K562 (cell line): Measurements from ENCODE around the gene OR9I1. TPM values are rescaled to one million over a fixed set of nuclear protein-coding genes. Genes with fewer than 3 reads are reported as not detected.

ENCODE experiments used
- ATAC-seq: fragments of 200-7000 bp; cut with Tn5 transposase; 3 replicates; pipeline ENCODE4 v1.9.1; 2020; ENCODE audit warnings: moderate library complexity
- BruUV-seq: library from RNA; stranded (reverse); fragments of 400-500 nt; replicated peaks from 2 replicates; lab custom pipeline; 2021; lab: Mats Ljungman, UMichigan
- CTCF ChIA-PET: fragments of 300-600 bp; formaldehyde crosslinking; extraction: SDS; loops from one replicate; lab custom pipeline; 2021; ENCODE audit warnings: low intra/inter-chr PET ratio; lab: Yijun Ruan, JAX
- POLR2A ChIA-PET: fragments of 300-600, 350-650 bp; sonication (Branson Sonifier 250); formaldehyde crosslinking; extraction: SDS; loops from one replicate; lab custom pipeline; 2021; ENCODE audit warnings: antibody characterized with exemption, inconsistent platforms; lab: Yijun Ruan, JAX
- DNase-seq, 4 experiments: peaks; one replicate each; pipeline versions ENCODE4 v3.0.0 to v3.0.0-alpha.2; 2011 to 2018; ENCODE audit warnings: low spot score in 3 of 4, mixed read lengths in 3 of 4; ENCODE audit errors: extremely low read depth in 1 of 4
- FAIRE-seq: peaks from 2 replicates; lab custom pipeline; 2011; peaks lifted over from hg19 to GRCh38; lab: Jason Lieb, UNC
- H2AFZ ChIP-seq: 2 replicates; pipeline ENCODE4 v1.6.0; 2011; ENCODE audit warnings: low read depth, low read length, control low read depth, inconsistent platforms
- H3K27ac ChIP-seq: fragments of 200-600 bp; 3 replicates; pipeline ENCODE4 v1.8.0; 2011; ENCODE audit warnings: low read depth, mild to moderate bottlenecking, control low read depth, inconsistent platforms, low read length, moderate library complexity, mixed read lengths; ENCODE audit errors: extremely low read depth
- H3K27me3 ChIP-seq, 2 experiments: fragments of 300-600 bp in 1 of 2; 2 replicates in 1 of 2; 3 replicates in 1 of 2; pipeline versions ENCODE4 v1.6.0 to v1.8.0; 2011; ENCODE audit warnings: inconsistent platforms in 2 of 2, low read length in 2 of 2, mild to moderate bottlenecking in 1 of 2, mixed read lengths in 1 of 2, moderate library complexity in 1 of 2; ENCODE audit not compliant: control insufficient read depth in 2 of 2, insufficient read depth in 2 of 2
- H3K36me3 ChIP-seq: fragments of 300-600 bp; 3 replicates; pipeline ENCODE4 v1.8.0; 2011; ENCODE audit warnings: mild to moderate bottlenecking, low read length, inconsistent platforms; ENCODE audit not compliant: control insufficient read depth, insufficient read depth
- H3K4me1 ChIP-seq, 2 experiments: fragments of 200-600 bp in 1 of 2; replicated peaks in 1 of 2; 2 replicates in 1 of 2; 3 replicates in 1 of 2; pipeline versions ENCODE4 v1.5.1 to v1.8.0; 2011; ENCODE audit warnings: inconsistent platforms in 2 of 2, low read length in 2 of 2, mild to moderate bottlenecking in 1 of 2, mixed read lengths in 1 of 2, moderate library complexity in 1 of 2; ENCODE audit not compliant: control insufficient read depth in 2 of 2, insufficient read depth in 2 of 2
- H3K4me2 ChIP-seq: 2 replicates; pipeline ENCODE4 v1.6.1; 2011; ENCODE audit warnings: low read length, control low read depth, inconsistent platforms, mixed read lengths; ENCODE audit not compliant: insufficient read depth
- H3K4me3 ChIP-seq: fragments of 200-600 bp; sonication (generic), shearing (Covaris generic); 2 replicates; pipeline ENCODE4 v1.5.1; 2016; ENCODE audit warnings: control low read depth, inconsistent platforms
- H3K79me2 ChIP-seq: fragments of 200-600 bp; 3 replicates; pipeline ENCODE4 v1.8.0; 2011; ENCODE audit warnings: low read length, inconsistent platforms; ENCODE audit not compliant: control insufficient read depth, insufficient read depth
- H3K9ac ChIP-seq, 2 experiments: 2 replicates each; pipeline versions ENCODE4 v1.6.0 to v1.6.1; 2011; ENCODE audit warnings: low read depth in 2 of 2, low read length in 2 of 2, control low read depth in 1 of 2, inconsistent platforms in 1 of 2, mild to moderate bottlenecking in 1 of 2, mixed read lengths in 1 of 2; ENCODE audit not compliant: insufficient read depth in 1 of 2
- H3K9me1 ChIP-seq: one replicate; pipeline ENCODE4 v1.6.0; 2011; ENCODE audit warnings: inconsistent platforms, mild to moderate bottlenecking, low read length, moderate library complexity; ENCODE audit not compliant: control insufficient read depth, insufficient read depth
- H3K9me3 ChIP-seq: replicated peaks from 2 replicates; pipeline ENCODE4 v1.5.1; 2011; ENCODE audit warnings: low read depth, low read length, inconsistent platforms; ENCODE audit not compliant: control insufficient read depth, insufficient read depth
- H4K20me1 ChIP-seq: replicated peaks from 2 replicates; pipeline ENCODE4 v1.6.1; 2011; ENCODE audit warnings: low read length, inconsistent platforms, mixed read lengths; ENCODE audit not compliant: control insufficient read depth, insufficient read depth
- ATF2 ChIP-seq: sonication (generic); formaldehyde crosslinking; IDR thresholded peaks from 2 replicates; pipeline ENCODE4 v1.8.1; 2022; ENCODE audit warnings: missing genetic modification reagents
- EWSR1 ChIP-seq: fragments of 450-650 bp; IDR thresholded peaks from 2 replicates; pipeline ENCODE4 v1.6.1; 2018; ENCODE audit warnings: borderline replicate concordance, mild to moderate bottlenecking, low read depth, moderate library complexity; ENCODE audit not compliant: partially characterized antibody
- GATA2 ChIP-seq: sonication (generic); formaldehyde crosslinking; IDR thresholded peaks from 2 replicates; pipeline ENCODE4 v1.4.0; 2020; ENCODE audit warnings: mild to moderate bottlenecking, missing genetic modification reagents
- HEY1 ChIP-seq: fragments of 250-450 bp; sonication (Bioruptor Pico); IDR thresholded peaks from 2 replicates; pipeline ENCODE4 v1.5.0; 2020; ENCODE audit warnings: mild to moderate bottlenecking, moderate library complexity, borderline replicate concordance
- MAFF ChIP-seq: IDR thresholded peaks from 2 replicates; pipeline ENCODE4 v1.6.1; 2012; ENCODE audit warnings: low read length, improper control_type of control experiment
- MAFK ChIP-seq: IDR thresholded peaks from 2 replicates; pipeline ENCODE4 v1.6.1; 2011; ENCODE audit warnings: low read length, improper control_type of control experiment
- MED1 ChIP-seq: sonication (generic); formaldehyde crosslinking; IDR thresholded peaks from 2 replicates; pipeline ENCODE4 v1.8.1; 2023; ENCODE audit warnings: missing genetic modification reagents, borderline replicate concordance
- TEAD4 ChIP-seq, 2 experiments: sonication (generic) in 1 of 2; formaldehyde crosslinking in 1 of 2; IDR thresholded peaks; 2 replicates each; pipeline versions ENCODE4 v1.6.1 to v1.8.0; 2012 to 2022; ENCODE audit warnings: borderline replicate concordance in 1 of 2, inconsistent platforms in 1 of 2, low read length in 1 of 2, mild to moderate bottlenecking in 1 of 2, missing genetic modification reagents in 1 of 2
- TFAM ChIP-seq: fragments of 250-450 bp; sonication (Bioruptor Pico); conservative IDR thresholded peaks from 2 replicates; pipeline ENCODE4 v1.5.0; 2021; ENCODE audit warnings: mild to moderate bottlenecking, moderate library complexity
- U2AF2 ChIP-seq: fragments of 200-400 bp; formaldehyde crosslinking; optimal IDR thresholded peaks from 2 replicates; pipeline ENCODE3; 2017; ENCODE audit warnings: low read depth, mild to moderate bottlenecking, low read length
- ZNF24 ChIP-seq: fragments of 450-650 bp; IDR thresholded peaks from 2 replicates; pipeline ENCODE4 v1.6.1; 2016
- WGBS: fragments of 100-300 bp; shearing (Covaris generic); methylation state at CpG from one replicate; pipeline ENCODE4 v1.1.6; 2016; ENCODE audit warnings: low coverage, mixed read lengths; ENCODE audit not compliant: insufficient coverage; ENCODE audit errors: missing lambda C conversion rate; 5-methylcytosine and 5-hydroxymethylcytosine counted together
- in situ Hi-C: fragments of 300-500 bp; cut with MboI; formaldehyde crosslinking; loops from 4 replicates; pipeline ENCODE4 v1.15.0; 2018; ENCODE audit warnings: inconsistent platforms, mixed read lengths
- intact Hi-C: fragments of 100-400 bp; cut with micrococcal nuclease; formaldehyde crosslinking; loops from 2 replicates; pipeline ENCODE4 v1.14.2; 2022
- polyA plus RNA-seq, 8 experiments: library from polyadenylated mRNA; depleted of rRNA in 4 of 8; stranded (reverse) in 5 of 8; unstranded in 3 of 8; fragments of >200 nt; fragmentation: Nextera tagmentation in 2 of 8; fragmentation: Illumina TruSeq in 1 of 8; extraction: Ambion mirVana in 2 of 8; extraction: Trizol in 1 of 8; gene quantifications; 2 replicates each; pipeline versions ENCODE4 v1.2.1 to v1.2.3, GENCODE V29; 2011 to 2014; ENCODE audit warnings: inconsistent platforms in 1 of 8, missing spikeins in 1 of 8
- total RNA-seq, 7 experiments: library from RNA; depleted of rRNA in 6 of 7; stranded (reverse); fragments of >200 nt in 6 of 7; fragmentation: Illumina TruSeq in 2 of 7; extraction: Trizol in 2 of 7; gene quantifications; 2 replicates each; pipeline versions ENCODE4 v1.2.1 to v1.2.3, GENCODE V29; 2011 to 2021; ENCODE audit warnings: low replicate concordance in 1 of 7
- TF ChIP-seq, protein P1 (sequence below): IDR thresholded peaks from 2 replicates; pipeline ENCODE4 v1.6.1; 2011; ENCODE audit not compliant: insufficient read length; ENCODE audit errors: extremely low read depth
- TF ChIP-seq, protein P2 (sequence below), 2 experiments: fragments of 250-450 bp in 1 of 2; fragments of 450-650 bp in 1 of 2; sonication (Bioruptor Pico) in 1 of 2; IDR thresholded peaks; 2 replicates each; pipeline versions ENCODE4 v1.6.1 to v1.8.0; 2016 to 2021; ENCODE audit warnings: mild to moderate bottlenecking in 2 of 2, moderate library complexity in 2 of 2, missing compliant biosample characterization in 1 of 2, missing genetic modification characterization in 1 of 2

Gene OR9I1
- total and polyA plus RNA-seq, 9 of the 15 experiments (the other 6 are each of a cell fraction or from before 2014, with no cell fraction given): not detected

DNA sequence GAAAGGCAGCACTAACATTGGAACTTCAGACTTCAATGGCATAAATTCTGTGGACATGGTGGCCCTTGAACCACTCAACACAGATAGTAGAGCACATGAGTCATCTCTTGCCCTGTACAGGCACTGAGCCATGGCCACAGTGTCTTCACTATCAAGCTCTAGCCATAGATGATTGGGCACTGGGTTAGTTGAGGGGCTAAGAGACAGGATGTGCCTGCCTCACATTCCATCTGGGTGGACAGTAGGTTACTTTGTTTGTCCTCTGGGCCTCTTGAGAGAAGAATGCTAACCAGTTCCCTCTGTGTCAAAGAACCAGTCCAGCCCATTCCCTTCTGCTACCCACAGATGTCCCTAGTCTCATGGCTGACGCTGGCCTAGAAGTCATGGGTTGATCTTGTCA lies 54.7 kb downstream of the OR9I1 start:
- no peak for FAIRE-seq
- ChIA-PET CTCF (interaction anchor here (0.6 kb wide), 1 partner anchor 1069 kb away, joined by 3 read pairs; no protein-coding TSS in a partner anchor), POLR2A (no interaction called here)
- no peaks in the 10 kb centered on the region for H3K27me3 ChIP-seq
- no peak overlapping the region for H3K4me2 ChIP-seq
- no peak overlapping the region for H2AFZ ChIP-seq
- 0% methylated on average over 1 of the region's 1 CpG for WGBS
- no peaks in the 10 kb centered on the region for H3K4me1 ChIP-seq
- H3K27ac ChIP-seq: no peak overlapping the region
- no peaks in the 10 kb centered on the region for H3K36me3 ChIP-seq
- no TSS peak for BruUV-seq
- DNase-seq: no peak
- no peaks in the 10 kb centered on the region for H3K9me1 ChIP-seq
- no peaks in the 10 kb centered on the region for H3K9me3 ChIP-seq
- H4K20me1 ChIP-seq: no peaks in the 10 kb centered on the region
- no peak overlapping the region for H3K9ac ChIP-seq
- in situ Hi-C loops: no loop called here
- intact Hi-C loops: no loop called here
- no peaks in the 10 kb centered on the region for H3K79me2 ChIP-seq
- no peak overlapping the region for H3K4me3 ChIP-seq
- no peak for ATAC-seq
- no peak for TF ChIP-seq EWSR1
- TF ChIP-seq ZNF24: no peak
- TF ChIP-seq, protein P1, sequence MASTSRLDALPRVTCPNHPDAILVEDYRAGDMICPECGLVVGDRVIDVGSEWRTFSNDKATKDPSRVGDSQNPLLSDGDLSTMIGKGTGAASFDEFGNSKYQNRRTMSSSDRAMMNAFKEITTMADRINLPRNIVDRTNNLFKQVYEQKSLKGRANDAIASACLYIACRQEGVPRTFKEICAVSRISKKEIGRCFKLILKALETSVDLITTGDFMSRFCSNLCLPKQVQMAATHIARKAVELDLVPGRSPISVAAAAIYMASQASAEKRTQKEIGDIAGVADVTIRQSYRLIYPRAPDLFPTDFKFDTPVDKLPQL: no peak
- no peak for TF ChIP-seq MED1 (CRISPR knock-in tag)
- no peak for TF ChIP-seq MAFF
- TF ChIP-seq HEY1 (CRISPR knock-in tag): no peak
- TF ChIP-seq GATA2 (CRISPR knock-in tag): no peak
- TF ChIP-seq TFAM (CRISPR knock-in tag): no peak
- TF ChIP-seq MAFK: no peak
- no peak for TF ChIP-seq U2AF2
- no peak for TF ChIP-seq TEAD4 (IDR thresholded peaks at IDR 0.05; ENCODE audit: low read length)
- TF ChIP-seq TEAD4 (CRISPR knock-in tag; IDR thresholded peaks at IDR 0.05; ENCODE audit: borderline replicate concordance): no peak
- TF ChIP-seq, protein P2, sequence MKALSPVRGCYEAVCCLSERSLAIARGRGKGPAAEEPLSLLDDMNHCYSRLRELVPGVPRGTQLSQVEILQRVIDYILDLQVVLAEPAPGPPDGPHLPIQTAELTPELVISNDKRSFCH (CRISPR knock-in tag; IDR thresholded peaks at IDR 0.05): no peak
- TF ChIP-seq, protein P2 (tag; IDR thresholded peaks at IDR 0.05): no peak
- TF ChIP-seq ATF2 (CRISPR knock-in tag): no peak
